Activated gamma-delta T cell treated with anti-CD3 and anti-CD28 coated beads, Interleukin-2, amount 50 U/mL, for 16 hours (primary cell): ENCODE results near the gene RAB20.
"Not testable (repeated sequence)": the region's sequence is repeated elsewhere in the genome, so short reads cannot be mapped to it uniquely, and the experiment has no call there.

Experiments
- DNase-seq: peaks from one replicate; pipeline ENCODE4 v3.0.0-alpha.2; 2020; ENCODE audit warnings: low read depth

RAB20 gene

GRCh38 chr13:110490009-110490770, 71.3 kb downstream of the RAB20 start:
- no peak for DNase-seq

- DNase-seq, result not testable (repeated sequence)
These were observed 74.6 kb downstream of the RAB20 start for GRCh38 chr13:110486880-110487279.

GRCh38 chr13:110486061-110486715, 75.3 kb downstream of the RAB20 start:
- DNase-seq, result no peak

DNA sequence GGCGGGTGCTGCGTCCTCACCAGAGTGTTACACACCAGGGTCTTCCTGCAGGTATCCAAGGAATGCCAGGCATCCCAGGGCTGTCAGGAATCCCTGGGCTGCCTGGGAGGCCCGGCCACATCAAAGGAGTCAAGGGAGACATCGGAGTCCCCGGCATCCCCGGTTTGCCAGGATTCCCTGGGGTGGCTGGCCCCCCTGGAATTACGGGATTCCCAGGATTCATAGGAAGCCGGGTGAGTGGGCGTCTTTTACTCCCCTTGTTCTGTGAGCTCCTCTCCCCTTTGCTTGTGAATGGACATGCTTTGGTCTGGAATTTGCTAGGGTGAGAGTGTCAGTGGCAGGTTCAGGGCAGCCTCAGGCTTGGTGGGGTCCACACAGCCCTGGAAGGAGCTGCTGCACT, 75.9 kb downstream of the RAB20 start:
- no peak for DNase-seq

DNA sequence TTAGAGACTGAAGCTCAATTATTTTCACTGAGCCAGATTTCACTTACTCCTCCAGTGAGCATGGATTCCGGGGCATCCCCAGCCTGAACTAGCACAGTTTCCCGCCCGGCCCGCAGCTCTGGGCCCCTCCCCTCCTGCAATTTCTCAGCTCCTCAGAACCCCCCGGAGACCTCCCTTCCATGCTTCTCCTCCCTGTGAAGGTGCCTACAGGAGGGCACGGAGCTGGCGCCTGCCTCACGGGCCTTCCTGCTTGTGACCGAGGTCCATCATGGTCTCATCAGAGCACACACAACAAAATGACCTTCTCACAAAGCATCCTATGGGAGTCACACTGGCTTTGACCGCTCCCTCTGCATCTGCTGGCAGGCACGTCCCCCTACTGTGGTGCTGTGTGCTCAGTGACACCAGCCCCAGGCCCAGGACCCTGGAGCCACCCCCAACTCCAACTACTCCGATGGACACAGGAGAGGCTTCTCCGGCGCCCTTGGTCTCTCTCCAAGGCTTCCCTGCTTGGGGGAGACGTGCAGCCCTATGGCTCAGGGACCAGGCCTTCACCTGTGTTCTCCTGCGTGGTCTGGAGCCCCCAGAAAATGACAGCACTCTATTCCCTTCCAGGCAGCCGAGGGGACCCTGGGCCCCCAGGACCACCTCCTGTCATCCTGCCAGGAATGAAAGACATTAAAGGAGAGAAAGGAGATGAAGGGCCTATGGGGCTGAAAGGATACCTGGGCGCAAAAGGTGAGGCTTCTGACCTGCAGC, 77.1 kb downstream of the RAB20 start:
- no peak for DNase-seq

- no peak for DNase-seq
These were observed 78.0 kb downstream of the RAB20 start for GRCh38 chr13:110483386-110483968.

DNA sequence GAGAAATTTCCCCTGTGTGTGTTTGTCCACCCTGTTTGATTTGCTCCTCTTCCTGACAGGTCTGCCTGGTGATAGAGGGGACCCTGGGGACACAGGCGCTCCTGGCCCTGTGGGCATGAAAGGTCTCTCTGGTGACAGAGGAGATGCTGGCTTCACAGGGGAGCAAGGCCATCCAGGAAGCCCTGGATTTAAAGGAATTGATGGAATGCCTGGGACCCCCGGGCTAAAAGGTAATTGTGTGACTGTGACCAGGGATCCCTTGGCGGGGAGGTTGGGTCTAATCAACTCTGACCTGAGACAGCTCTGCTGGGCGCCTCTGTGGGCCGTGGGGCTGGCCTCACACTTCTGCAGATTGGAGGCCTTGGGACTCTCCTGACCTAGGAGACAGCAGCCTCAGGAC, 81.4 kb downstream of the RAB20 start:
- DNase-seq, result no peak

DNA sequence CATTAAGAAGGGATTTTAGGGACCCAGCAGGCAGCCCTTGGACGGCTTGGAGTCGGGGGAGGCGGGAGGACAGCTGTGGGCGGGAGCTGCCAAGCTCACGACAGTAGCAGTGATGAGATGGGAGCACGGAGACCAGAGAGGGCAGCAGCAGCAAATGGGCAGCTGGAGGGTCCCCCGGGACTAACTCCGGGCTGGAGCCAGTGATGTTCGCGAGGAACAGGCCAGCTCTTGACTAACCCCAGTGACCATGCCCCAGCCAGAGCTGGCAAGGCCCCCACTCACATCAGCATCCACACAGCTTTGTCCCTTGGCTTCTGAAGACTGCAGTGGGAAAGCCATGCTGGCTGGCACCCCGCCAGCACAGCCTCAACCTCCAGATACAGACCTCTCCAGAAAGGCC, 81.9 kb downstream of the RAB20 start:
- no peak for DNase-seq

DNA sequence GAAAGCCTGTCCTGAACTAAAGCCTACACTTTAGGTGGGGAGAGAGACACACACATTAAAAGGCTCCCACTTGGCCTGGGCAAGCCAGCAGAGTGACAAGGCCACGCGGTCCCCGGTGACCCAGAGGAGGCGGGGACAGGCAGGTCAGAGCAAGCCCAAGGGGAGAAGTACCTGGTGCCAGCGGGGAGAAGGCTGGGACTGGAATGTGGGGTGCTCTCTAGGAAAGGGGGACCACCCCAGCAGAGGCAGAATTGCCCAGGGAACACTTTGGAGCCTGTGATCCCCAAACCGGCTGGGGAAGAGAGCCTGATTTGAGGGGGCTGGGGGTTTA, 82.3 kb downstream of the RAB20 start:
- no peak for DNase-seq

- no peak for DNase-seq
These were observed 82.9 kb downstream of the RAB20 start for GRCh38 chr13:110478405-110479214.

DNA sequence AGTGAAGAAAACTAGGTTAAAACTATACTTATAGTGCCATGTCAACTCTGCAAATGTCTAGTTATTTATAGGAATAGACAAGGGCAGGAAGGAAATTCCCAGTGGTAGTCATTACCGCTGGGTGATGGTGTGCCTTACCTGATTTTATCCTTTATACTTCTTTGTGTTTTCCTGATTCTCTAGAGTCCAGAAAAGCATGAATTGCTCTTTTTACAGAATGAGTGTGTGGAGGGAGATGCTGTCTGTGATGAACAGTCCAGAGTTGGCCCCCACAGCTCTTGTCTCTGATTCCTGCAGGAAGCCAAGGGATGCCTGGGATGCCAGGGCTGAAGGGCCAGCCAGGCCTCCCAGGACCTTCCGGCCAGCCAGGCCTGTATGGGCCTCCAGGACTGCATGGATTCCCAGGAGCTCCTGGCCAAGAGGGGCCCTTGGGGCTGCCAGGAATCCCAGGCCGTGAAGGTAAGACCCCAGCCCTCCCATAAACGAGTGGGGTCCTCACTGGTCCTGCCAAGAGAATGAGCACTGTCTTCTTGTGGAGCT, 83.7 kb downstream of the RAB20 start:
- no peak for DNase-seq

- no peak for DNase-seq
These were observed 85.3 kb downstream of the RAB20 start for GRCh38 chr13:110476220-110476617.

- DNase-seq, result no peak
These were observed 85.8 kb downstream of the RAB20 start for GRCh38 chr13:110475550-110476219.

GRCh38 chr13:110475117-110475516, 86.4 kb downstream of the RAB20 start:
- DNase-seq, result no peak

DNA sequence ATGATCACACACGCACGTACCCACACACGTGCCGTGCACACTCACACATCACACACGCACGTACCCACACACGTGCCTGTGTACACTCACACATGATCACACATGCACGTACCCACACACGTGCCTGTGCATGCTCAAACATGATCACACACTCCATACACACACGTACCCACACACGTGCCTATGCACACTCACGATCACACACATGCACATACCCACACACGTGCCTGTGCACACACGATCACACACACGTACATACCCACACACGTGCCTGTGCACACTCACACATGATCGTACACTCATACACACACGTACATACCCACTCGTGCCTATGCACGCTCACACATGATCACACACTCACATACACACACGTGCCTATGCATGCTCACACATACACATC, 86.8 kb downstream of the RAB20 start:
- no peak for DNase-seq
